Ascending aorta (tissue), 2 donors: ENCODE data around the gene GM2A. TPM values are rescaled to one million over a fixed set of nuclear protein-coding genes. Genes with fewer than 3 reads are reported as not detected.

ENCODE experiments used
- DNase-seq, 2 donors: peaks; one replicate each; pipeline ENCODE4 v3.0.0-alpha.2; 2019; ENCODE audit warnings: low spot score in 2 of 2
- H3K27ac ChIP-seq, 2 donors: fragments of 200-600 bp; sonication (generic); one replicate each; pipeline ENCODE4 v1.5.1; 2016 to 2017; ENCODE audit warnings: mild to moderate bottlenecking in 1 of 2
- H3K27me3 ChIP-seq: fragments of 200-600 bp; sonication (generic); one replicate; pipeline ENCODE4 v1.5.1; 2017
- H3K36me3 ChIP-seq, 2 donors: fragments of 200-600 bp; sonication (generic); one replicate each; pipeline ENCODE4 v1.5.1; 2016
- H3K4me1 ChIP-seq, 2 donors: fragments of 200-600 bp; sonication (generic); one replicate each; pipeline ENCODE4 v1.5.1; 2016 to 2017; ENCODE audit warnings: mild to moderate bottlenecking in 1 of 2
- H3K4me3 ChIP-seq, 2 donors: fragments of 200-600 bp; sonication (generic); one replicate each; pipeline ENCODE4 v1.5.1; 2016 to 2017; ENCODE audit warnings: mild to moderate bottlenecking in 1 of 2
- H3K9me3 ChIP-seq, 2 donors: fragments of 200-600 bp; sonication (generic); one replicate each; pipeline ENCODE4 v1.5.1; 2016
- intact Hi-C: fragments of 100-400 bp; cut with DNase I; formaldehyde crosslinking; loops from one replicate; pipeline ENCODE4 v1.15.1; 2023
- total RNA-seq: library from RNA; depleted of rRNA; stranded (reverse); fragments of >200 nt; gene quantifications from one replicate; pipeline ENCODE4 v1.1.0, GENCODE V29; 2016
- TF ChIP-seq, protein P1 (sequence below), 3 experiments: fragments of 200-600 bp in 2 of 3; fragments of 450-650 bp in 1 of 3; sonication (generic) in 2 of 3; IDR thresholded peaks; one replicate each; pipeline ENCODE4 v1.5.1; 2016 to 2019; ENCODE audit warnings: antibody characterized with exemption in 3 of 3, mild to moderate bottlenecking in 1 of 3, moderate library complexity in 1 of 3

The GM2A gene
- total RNA-seq, 1 donor from 2014 or later, result 15.0 TPM

DNA sequence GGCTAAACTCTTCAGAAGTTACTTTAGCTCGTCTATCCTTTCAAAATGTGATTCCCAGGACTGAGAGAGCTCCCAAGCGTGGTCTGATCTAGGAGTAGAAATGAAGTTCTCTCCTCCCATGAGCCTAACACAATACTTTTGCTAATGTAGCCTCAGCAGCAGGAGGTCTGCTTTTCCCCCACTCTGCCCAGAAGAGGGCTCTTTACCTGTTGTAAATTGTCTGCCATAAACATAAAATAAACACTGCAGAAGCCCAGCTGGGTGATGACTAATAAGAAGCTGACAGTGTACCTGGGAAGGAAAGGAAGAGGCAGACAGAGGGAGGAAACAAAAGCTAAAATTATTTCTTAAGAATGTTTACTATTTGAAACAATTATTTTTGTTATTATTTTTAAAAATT lies 35.2 kb downstream of the GM2A start:
- Histone ChIP-seq H3K27me3 (no peaks in the 10 kb centered on the region), H3K9me3 (no peaks in the 10 kb centered on the region), H3K27ac (no peak overlapping the region), H3K4me3 (no peak overlapping the region), H3K4me1 (no peaks in the 10 kb centered on the region), H3K36me3 (no peaks in the 10 kb centered on the region)
- intact Hi-C loops, result no loop called here
- no peak for DNase-seq
- TF ChIP-seq, protein P1, sequence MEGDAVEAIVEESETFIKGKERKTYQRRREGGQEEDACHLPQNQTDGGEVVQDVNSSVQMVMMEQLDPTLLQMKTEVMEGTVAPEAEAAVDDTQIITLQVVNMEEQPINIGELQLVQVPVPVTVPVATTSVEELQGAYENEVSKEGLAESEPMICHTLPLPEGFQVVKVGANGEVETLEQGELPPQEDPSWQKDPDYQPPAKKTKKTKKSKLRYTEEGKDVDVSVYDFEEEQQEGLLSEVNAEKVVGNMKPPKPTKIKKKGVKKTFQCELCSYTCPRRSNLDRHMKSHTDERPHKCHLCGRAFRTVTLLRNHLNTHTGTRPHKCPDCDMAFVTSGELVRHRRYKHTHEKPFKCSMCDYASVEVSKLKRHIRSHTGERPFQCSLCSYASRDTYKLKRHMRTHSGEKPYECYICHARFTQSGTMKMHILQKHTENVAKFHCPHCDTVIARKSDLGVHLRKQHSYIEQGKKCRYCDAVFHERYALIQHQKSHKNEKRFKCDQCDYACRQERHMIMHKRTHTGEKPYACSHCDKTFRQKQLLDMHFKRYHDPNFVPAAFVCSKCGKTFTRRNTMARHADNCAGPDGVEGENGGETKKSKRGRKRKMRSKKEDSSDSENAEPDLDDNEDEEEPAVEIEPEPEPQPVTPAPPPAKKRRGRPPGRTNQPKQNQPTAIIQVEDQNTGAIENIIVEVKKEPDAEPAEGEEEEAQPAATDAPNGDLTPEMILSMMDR (IDR thresholded peaks at IDR 0.05), result no peak

DNA sequence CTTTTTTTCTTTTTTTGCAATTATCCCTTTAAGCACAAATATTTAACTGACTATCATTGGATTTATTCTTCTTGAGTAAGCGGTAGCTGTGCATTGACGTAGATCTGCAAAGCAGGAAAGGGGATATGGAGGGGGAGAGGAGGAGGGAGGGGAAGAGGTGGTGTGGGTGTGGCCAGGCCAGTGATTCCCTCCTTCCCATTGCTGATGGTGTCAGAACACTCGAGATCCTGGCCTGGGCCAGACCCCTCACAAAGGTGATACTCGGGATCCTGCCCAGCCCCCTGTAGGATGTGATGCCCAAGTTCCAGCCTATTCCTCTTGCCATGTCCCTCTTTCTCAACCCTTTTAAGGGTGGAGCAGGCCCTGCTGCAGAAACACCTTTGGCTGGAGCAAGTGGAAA lies 40.6 kb downstream of the GM2A start:
- intact Hi-C loops, result no loop called here
- no peaks in the 10 kb centered on the region for H3K4me1 ChIP-seq
- no peak for DNase-seq
- H3K36me3 ChIP-seq, result no peaks in the 10 kb centered on the region
- TF ChIP-seq, protein P1 (IDR thresholded peaks at IDR 0.05), result no peak
- no peak overlapping the region for H3K27ac ChIP-seq
- no peak overlapping the region for H3K4me3 ChIP-seq
- H3K9me3 ChIP-seq, result no peaks in the 10 kb centered on the region
- H3K27me3 ChIP-seq, result no peaks in the 10 kb centered on the region

DNA sequence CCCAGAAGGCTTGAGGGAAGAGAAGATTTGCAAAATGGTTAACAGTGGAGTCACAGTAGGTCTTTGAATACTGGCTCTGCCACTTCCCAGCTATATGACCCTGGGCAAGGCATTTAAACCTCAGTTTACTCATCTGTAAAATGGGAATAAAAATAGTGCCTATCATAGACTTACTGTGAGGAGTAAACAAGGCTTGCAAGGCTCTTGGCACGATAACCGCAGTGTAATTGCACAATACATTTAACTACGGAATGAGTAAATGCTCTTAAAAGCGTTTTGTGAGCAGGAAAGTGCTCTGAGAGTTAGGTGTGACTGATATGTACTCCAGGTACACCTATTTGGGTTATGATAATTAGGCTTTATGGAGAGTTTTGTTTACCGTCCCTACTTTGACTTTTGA lies 42.2 kb downstream of the GM2A start:
- no peaks in the 10 kb centered on the region for H3K4me1 ChIP-seq
- H3K27ac ChIP-seq, result no peak overlapping the region
- no peaks in the 10 kb centered on the region for H3K9me3 ChIP-seq
- H3K36me3 ChIP-seq, result no peaks in the 10 kb centered on the region
- DNase-seq, result no peak
- TF ChIP-seq, protein P1 (IDR thresholded peaks at IDR 0.05), result no peak
- H3K4me3 ChIP-seq, result no peak overlapping the region
- intact Hi-C loops, result no loop called here
- no peaks in the 10 kb centered on the region for H3K27me3 ChIP-seq

DNA sequence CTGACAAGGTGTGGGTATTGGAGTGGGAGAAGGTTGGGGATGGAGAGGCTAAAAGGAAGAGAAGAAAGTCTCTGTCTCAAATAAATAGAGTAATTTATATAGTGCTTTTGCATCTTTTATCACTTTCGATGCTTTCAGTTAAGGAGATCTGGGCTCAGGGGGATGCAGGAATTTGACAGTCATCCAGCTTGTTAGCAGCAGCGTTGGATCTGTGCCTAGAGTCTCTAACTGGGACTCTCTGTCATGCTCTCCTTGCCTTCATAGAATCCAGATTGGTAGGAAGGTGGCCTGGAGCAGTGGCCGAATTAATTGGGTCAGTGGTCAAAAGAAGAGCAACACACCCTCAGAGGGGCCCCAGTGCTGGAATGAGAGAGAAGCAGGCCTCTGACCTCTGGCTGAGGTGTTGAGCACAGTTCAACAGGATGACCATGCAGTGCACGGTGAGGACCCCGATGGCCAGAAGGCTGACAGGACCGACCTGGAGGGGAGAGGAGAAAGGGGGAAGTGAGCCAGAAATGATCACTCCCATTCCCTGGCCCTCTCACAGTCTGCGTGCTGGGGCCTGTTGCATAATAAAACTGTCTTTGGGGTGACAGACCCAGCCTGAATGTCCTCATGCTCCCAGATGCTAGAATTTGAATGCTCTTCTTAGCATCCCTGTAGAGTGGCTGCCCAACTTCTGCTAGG lies 42.9 kb downstream of the GM2A start:
- H3K36me3 ChIP-seq, result no peaks in the 10 kb centered on the region
- H3K4me1 ChIP-seq, result no peaks in the 10 kb centered on the region
- no peak overlapping the region for H3K27ac ChIP-seq
- intact Hi-C loops, result no loop called here
- no peak overlapping the region for H3K4me3 ChIP-seq
- TF ChIP-seq, protein P1 (IDR thresholded peaks at IDR 0.05), result no peak
- no peak for DNase-seq
- H3K9me3 ChIP-seq, result no peaks in the 10 kb centered on the region
- H3K27me3 ChIP-seq, result no peaks in the 10 kb centered on the region

DNA sequence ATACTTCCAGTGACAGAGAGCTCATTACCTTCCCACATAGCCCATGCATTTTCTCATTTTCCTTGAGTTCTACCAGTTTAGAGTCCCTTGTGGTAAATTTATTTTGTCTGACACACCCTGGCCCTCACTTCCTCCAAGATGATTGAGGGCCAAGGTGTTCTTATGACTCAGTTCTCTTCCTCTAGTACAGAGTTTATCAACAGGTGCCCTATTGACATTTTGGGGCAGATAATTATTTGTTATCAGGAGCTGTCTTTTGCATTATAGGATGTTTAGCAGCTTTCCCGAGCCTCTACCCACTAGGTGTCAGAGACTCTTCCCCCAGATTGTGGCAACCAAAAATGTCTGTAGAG lies 43.5 kb downstream of the GM2A start:
- H3K27ac ChIP-seq, result no peak overlapping the region
- H3K36me3 ChIP-seq, result no peaks in the 10 kb centered on the region
- intact Hi-C loops, result no loop called here
- no peaks in the 10 kb centered on the region for H3K9me3 ChIP-seq
- DNase-seq, result no peak
- H3K4me1 ChIP-seq, result no peaks in the 10 kb centered on the region
- H3K4me3 ChIP-seq, result no peak overlapping the region
- TF ChIP-seq, protein P1 (IDR thresholded peaks at IDR 0.05), result no peak
- H3K27me3 ChIP-seq, result no peaks in the 10 kb centered on the region

DNA sequence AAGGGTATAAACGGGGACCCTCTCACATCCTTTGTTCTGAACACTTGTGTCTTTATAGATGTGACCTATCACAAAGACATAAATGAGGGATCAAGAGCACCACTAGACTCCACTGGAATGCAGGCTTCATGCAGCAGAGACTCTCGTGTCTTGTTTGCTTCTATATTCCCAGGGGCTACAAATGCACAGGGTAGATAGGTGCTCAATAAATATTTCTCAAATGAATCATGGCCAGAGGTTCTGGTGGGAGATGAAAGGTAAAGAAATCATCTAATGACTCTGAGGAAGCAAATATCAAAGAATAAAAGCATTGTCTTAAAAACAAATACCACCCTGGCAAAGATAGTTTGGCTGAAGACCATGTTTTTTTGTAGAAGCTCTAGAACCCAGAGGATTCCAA lies 44.0 kb downstream of the GM2A start:
- Histone ChIP-seq H3K27ac (no peak overlapping the region), H3K4me1 (no peaks in the 10 kb centered on the region), H3K4me3 (no peak overlapping the region), H3K27me3 (no peaks in the 10 kb centered on the region), H3K36me3 (no peaks in the 10 kb centered on the region), H3K9me3 (no peaks in the 10 kb centered on the region)
- no peak for DNase-seq
- intact Hi-C loops, result no loop called here
- TF ChIP-seq, protein P1 (IDR thresholded peaks at IDR 0.05), result no peak
